HepG2 (cell line): ENCODE data around the gene ABCC1. TPM values are rescaled to one million over a fixed set of nuclear protein-coding genes. Genes with fewer than 3 reads are reported as not detected.

Source experiments
- FOXC1 ChIP-seq: sonication (generic); formaldehyde crosslinking; IDR thresholded peaks from 2 replicates; pipeline ENCODE4 v1.8.0; 2022; ENCODE audit warnings: mild to moderate bottlenecking, missing genetic modification reagents, borderline replicate concordance
- GATAD2A ChIP-seq: IDR thresholded peaks from 2 replicates; pipeline ENCODE4 v1.6.1; 2016
- MEF2D ChIP-seq: sonication (generic); formaldehyde crosslinking; IDR thresholded peaks from 2 replicates; pipeline ENCODE4 v1.5.1; 2020; ENCODE audit warnings: mild to moderate bottlenecking, missing genetic modification reagents
- RFX3 ChIP-seq: IDR thresholded peaks from 2 replicates; pipeline ENCODE4 v1.6.1; 2016; ENCODE audit warnings: missing biosample characterization, missing genetic modification reagents
- RFXANK ChIP-seq: IDR thresholded peaks from 2 replicates; pipeline ENCODE4 v1.6.1; 2016
- SRY ChIP-seq: sonication (generic); formaldehyde crosslinking; IDR thresholded peaks from 2 replicates; pipeline ENCODE4 v1.8.0; 2022; ENCODE audit warnings: mild to moderate bottlenecking, missing genetic modification reagents
- WIZ ChIP-seq: sonication (generic); formaldehyde crosslinking; IDR thresholded peaks from 2 replicates; pipeline ENCODE4 v1.5.1; 2020; ENCODE audit warnings: mild to moderate bottlenecking, missing genetic modification reagents
- ZFP90 ChIP-seq: sonication (generic); formaldehyde crosslinking; IDR thresholded peaks from 2 replicates; pipeline ENCODE4 v1.8.0; 2022; ENCODE audit warnings: missing genetic modification reagents, mild to moderate bottlenecking, inconsistent platforms, borderline replicate concordance
- ZNF225 ChIP-seq: sonication (generic); formaldehyde crosslinking; IDR thresholded peaks from 2 replicates; pipeline ENCODE4 v1.4.0; 2020; ENCODE audit warnings: mild to moderate bottlenecking, missing genetic modification reagents
- ZNF234 ChIP-seq: sonication (generic); formaldehyde crosslinking; conservative IDR thresholded peaks from 2 replicates; pipeline ENCODE4 v1.5.1; 2020; ENCODE audit warnings: mild to moderate bottlenecking, missing genetic modification reagents
- ZNF354B ChIP-seq: sonication (generic); formaldehyde crosslinking; IDR thresholded peaks from 2 replicates; pipeline ENCODE4 v1.8.0; 2022; ENCODE audit warnings: mild to moderate bottlenecking, missing genetic modification reagents
- ZNF501 ChIP-seq: sonication (generic); formaldehyde crosslinking; IDR thresholded peaks from 2 replicates; pipeline ENCODE4 v1.5.1; 2020; ENCODE audit warnings: mild to moderate bottlenecking, moderate library complexity, missing genetic modification reagents
- polyA plus RNA-seq, 8 experiments: library from polyadenylated mRNA; depleted of rRNA in 3 of 8; stranded (reverse) in 7 of 8; unstranded in 1 of 8; fragments of >200 nt; fragmentation: Illumina TruSeq in 4 of 8; extraction: Trizol in 4 of 8; gene quantifications; 2 replicates each; pipeline versions ENCODE4 v1.2.1 to v1.2.3, GENCODE V29; 2011 to 2016; ENCODE audit warnings: low read depth in 4 of 8, missing spikeins in 1 of 8, mixed read lengths in 1 of 8; ENCODE audit not compliant: insufficient read depth in 1 of 8
- total RNA-seq, 5 experiments: library from RNA; depleted of rRNA; stranded (reverse); fragments of >200 nt; fragmentation: Illumina TruSeq; extraction: Trizol; gene quantifications; 2 replicates each; pipeline ENCODE4 v1.2.3, GENCODE V29; 2016; ENCODE audit warnings: low read depth in 1 of 5
- TF ChIP-seq, protein P1 (sequence below): IDR thresholded peaks from 2 replicates; pipeline ENCODE4 v1.6.1; 2016; ENCODE audit warnings: missing genetic modification reagents, missing compliant biosample characterization
- TF ChIP-seq, protein P2 (sequence below): fragments of 450-650 bp; IDR thresholded peaks from 2 replicates; pipeline ENCODE4 v1.6.1; 2016
- TF ChIP-seq, protein P3 (sequence below): sonication (generic); formaldehyde crosslinking; IDR thresholded peaks from 2 replicates; pipeline ENCODE4 v1.4.0; 2020; ENCODE audit warnings: missing genetic modification reagents
- TF ChIP-seq, protein P4 (sequence below): sonication (generic); formaldehyde crosslinking; IDR thresholded peaks from 2 replicates; pipeline ENCODE4 v1.9.0; 2021; ENCODE audit warnings: missing genetic modification reagents, borderline replicate concordance
- TF ChIP-seq, protein P5 (sequence below): sonication (generic); formaldehyde crosslinking; IDR thresholded peaks from 2 replicates; pipeline ENCODE4; 2020; ENCODE audit warnings: missing genetic modification reagents, mild to moderate bottlenecking, borderline replicate concordance
- TF ChIP-seq, protein P6 (sequence below): sonication (generic); formaldehyde crosslinking; IDR thresholded peaks from 2 replicates; pipeline ENCODE4 v1.9.0; 2022; ENCODE audit warnings: low read depth, missing genetic modification reagents

ABCC1 gene
- total and polyA plus RNA-seq, 2 of the 13 experiments (the other 11 are each of a cell fraction or from before 2014, with no cell fraction given) = 13.0 to 30.6 TPM

DNA sequence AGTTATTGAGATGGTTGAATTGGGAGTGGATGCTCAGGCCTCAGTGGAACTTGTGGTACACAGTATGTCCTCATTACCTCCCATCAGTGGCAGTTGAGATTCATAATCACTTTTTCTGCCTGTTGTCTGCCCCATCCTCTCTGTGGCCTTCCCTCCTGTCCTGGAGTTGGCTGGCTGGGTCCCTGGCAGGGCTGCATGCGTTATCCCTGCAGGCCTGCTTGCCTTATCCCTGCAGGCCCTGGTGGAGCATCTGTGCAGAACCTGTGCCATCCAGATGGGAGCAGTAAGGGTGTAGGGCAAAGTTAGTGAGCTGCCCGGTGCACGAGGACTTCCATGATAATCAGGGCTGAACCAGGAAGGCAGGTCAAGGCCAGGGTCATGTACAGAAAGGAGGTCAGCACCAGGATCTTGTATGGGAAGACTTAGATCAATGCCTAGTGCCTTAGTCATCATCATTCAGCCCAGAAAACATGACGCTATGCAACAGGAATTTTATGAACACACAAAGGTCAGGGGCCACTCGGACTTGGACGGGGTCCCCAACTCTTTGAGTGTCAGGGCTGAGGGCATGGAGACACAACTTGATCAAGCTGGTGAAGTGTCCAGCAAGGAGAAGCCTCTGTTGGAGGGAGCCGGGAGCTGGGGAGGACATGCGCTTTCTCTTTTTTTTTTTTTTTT is 47.2 kb downstream of the ABCC1 start (continued):
- TF ChIP-seq WIZ (CRISPR knock-in tag) (no peak; the same call in 1 of the 2 replicates), ZNF501 (CRISPR knock-in tag) (peak; percentile 92), ZNF354B (CRISPR knock-in tag) (0 out of 2 replicates have a peak, but pooled peaks have one; percentile 62), FOXC1 (CRISPR knock-in tag) (no peak), ZFP90 (CRISPR knock-in tag) (peak; percentile 82), GATAD2A (peak; percentile 96), MEF2D (CRISPR knock-in tag) (peak; percentile 92), RFXANK (CRISPR knock-in tag) (peak; percentile 57; the same call in 1 of the 2 replicates), RFX3 (CRISPR knock-in tag) (0 out of 2 replicates have a peak, but pooled peaks have one; percentile 12), SRY (CRISPR knock-in tag) (no peak; the same call in 1 of the 2 replicates), ZNF234 (CRISPR knock-in tag) (no peak), ZNF225 (CRISPR knock-in tag) (0 out of 2 replicates have a peak, but pooled peaks have one; percentile 32)
- TF ChIP-seq, protein P1, sequence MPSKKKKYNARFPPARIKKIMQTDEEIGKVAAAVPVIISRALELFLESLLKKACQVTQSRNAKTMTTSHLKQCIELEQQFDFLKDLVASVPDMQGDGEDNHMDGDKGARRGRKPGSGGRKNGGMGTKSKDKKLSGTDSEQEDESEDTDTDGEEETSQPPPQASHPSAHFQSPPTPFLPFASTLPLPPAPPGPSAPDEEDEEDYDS (CRISPR knock-in tag) = peak; percentile 37; the same call in 1 of the 2 replicates
- TF ChIP-seq, protein P2, sequence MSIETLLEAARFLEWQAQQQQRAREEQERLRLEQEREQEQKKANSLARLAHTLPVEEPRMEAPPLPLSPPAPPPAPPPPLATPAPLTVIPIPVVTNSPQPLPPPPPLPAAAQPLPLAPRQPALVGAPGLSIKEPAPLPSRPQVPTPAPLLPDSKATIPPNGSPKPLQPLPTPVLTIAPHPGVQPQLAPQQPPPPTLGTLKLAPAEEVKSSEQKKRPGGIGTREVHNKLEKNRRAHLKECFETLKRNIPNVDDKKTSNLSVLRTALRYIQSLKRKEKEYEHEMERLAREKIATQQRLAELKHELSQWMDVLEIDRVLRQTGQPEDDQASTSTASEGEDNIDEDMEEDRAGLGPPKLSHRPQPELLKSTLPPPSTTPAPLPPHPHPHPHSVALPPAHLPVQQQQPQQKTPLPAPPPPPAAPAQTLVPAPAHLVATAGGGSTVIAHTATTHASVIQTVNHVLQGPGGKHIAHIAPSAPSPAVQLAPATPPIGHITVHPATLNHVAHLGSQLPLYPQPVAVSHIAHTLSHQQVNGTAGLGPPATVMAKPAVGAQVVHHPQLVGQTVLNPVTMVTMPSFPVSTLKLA = peak; percentile 73
- TF ChIP-seq, protein P3, sequence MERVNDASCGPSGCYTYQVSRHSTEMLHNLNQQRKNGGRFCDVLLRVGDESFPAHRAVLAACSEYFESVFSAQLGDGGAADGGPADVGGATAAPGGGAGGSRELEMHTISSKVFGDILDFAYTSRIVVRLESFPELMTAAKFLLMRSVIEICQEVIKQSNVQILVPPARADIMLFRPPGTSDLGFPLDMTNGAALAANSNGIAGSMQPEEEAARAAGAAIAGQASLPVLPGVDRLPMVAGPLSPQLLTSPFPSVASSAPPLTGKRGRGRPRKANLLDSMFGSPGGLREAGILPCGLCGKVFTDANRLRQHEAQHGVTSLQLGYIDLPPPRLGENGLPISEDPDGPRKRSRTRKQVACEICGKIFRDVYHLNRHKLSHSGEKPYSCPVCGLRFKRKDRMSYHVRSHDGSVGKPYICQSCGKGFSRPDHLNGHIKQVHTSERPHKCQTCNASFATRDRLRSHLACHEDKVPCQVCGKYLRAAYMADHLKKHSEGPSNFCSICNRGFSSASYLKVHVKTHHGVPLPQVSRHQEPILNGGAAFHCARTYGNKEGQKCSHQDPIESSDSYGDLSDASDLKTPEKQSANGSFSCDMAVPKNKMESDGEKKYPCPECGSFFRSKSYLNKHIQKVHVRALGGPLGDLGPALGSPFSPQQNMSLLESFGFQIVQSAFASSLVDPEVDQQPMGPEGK (CRISPR knock-in tag) = peak; percentile 49; the same call in 1 of the 2 replicates
- TF ChIP-seq, protein P4, sequence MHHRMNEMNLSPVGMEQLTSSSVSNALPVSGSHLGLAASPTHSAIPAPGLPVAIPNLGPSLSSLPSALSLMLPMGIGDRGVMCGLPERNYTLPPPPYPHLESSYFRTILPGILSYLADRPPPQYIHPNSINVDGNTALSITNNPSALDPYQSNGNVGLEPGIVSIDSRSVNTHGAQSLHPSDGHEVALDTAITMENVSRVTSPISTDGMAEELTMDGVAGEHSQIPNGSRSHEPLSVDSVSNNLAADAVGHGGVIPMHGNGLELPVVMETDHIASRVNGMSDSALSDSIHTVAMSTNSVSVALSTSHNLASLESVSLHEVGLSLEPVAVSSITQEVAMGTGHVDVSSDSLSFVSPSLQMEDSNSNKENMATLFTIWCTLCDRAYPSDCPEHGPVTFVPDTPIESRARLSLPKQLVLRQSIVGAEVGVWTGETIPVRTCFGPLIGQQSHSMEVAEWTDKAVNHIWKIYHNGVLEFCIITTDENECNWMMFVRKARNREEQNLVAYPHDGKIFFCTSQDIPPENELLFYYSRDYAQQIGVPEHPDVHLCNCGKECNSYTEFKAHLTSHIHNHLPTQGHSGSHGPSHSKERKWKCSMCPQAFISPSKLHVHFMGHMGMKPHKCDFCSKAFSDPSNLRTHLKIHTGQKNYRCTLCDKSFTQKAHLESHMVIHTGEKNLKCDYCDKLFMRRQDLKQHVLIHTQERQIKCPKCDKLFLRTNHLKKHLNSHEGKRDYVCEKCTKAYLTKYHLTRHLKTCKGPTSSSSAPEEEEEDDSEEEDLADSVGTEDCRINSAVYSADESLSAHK (CRISPR knock-in tag) = no peak
- TF ChIP-seq, protein P5, sequence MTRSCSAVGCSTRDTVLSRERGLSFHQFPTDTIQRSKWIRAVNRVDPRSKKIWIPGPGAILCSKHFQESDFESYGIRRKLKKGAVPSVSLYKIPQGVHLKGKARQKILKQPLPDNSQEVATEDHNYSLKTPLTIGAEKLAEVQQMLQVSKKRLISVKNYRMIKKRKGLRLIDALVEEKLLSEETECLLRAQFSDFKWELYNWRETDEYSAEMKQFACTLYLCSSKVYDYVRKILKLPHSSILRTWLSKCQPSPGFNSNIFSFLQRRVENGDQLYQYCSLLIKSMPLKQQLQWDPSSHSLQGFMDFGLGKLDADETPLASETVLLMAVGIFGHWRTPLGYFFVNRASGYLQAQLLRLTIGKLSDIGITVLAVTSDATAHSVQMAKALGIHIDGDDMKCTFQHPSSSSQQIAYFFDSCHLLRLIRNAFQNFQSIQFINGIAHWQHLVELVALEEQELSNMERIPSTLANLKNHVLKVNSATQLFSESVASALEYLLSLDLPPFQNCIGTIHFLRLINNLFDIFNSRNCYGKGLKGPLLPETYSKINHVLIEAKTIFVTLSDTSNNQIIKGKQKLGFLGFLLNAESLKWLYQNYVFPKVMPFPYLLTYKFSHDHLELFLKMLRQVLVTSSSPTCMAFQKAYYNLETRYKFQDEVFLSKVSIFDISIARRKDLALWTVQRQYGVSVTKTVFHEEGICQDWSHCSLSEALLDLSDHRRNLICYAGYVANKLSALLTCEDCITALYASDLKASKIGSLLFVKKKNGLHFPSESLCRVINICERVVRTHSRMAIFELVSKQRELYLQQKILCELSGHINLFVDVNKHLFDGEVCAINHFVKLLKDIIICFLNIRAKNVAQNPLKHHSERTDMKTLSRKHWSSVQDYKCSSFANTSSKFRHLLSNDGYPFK (CRISPR knock-in tag) = peak; percentile 55
- TF ChIP-seq, protein P6, sequence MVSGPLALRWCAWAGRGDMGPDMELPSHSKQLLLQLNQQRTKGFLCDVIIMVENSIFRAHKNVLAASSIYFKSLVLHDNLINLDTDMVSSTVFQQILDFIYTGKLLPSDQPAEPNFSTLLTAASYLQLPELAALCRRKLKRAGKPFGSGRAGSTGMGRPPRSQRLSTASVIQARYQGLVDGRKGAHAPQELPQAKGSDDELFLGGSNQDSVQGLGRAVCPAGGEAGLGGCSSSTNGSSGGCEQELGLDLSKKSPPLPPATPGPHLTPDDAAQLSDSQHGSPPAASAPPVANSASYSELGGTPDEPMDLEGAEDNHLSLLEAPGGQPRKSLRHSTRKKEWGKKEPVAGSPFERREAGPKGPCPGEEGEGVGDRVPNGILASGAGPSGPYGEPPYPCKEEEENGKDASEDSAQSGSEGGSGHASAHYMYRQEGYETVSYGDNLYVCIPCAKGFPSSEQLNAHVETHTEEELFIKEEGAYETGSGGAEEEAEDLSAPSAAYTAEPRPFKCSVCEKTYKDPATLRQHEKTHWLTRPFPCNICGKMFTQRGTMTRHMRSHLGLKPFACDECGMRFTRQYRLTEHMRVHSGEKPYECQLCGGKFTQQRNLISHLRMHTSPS (CRISPR knock-in tag) = peak; percentile 73
